Measurements from ENCODE around the gene RERE. TPM values are rescaled to one million over a fixed set of nuclear protein-coding genes. Genes with fewer than 3 reads are reported as not detected.

The RERE gene
- polyA plus RNA-seq, 1 of the 3 experiments (the other 2 are of a cell fraction): 8.1 TPM

- ChIA-PET POLR2A (no interaction called here), CTCF (interaction anchor here (1.0 to 3.9 kb wide), 3 partner anchors 16 to 97 kb away, joined by 3 to 19 read pairs (median 3); no protein-coding TSS in a partner anchor)
- Histone ChIP-seq H3K4me2 (no peak overlapping the region), H3K79me2 (ENCODE audit: insufficient read depth) (no peaks in the 10 kb centered on the region), H2AFZ (ENCODE audit: low read depth) (no peak overlapping the region), H4K20me1 (ENCODE audit: insufficient read depth) (no peaks in the 10 kb centered on the region), H3K27ac (ENCODE audit: low read depth in 2 of 2, low read length in 1 of 2) (peak overlapping the region; percentile 54 to 55; a peak in 3 of 4 replicates), H3K27me3 (ENCODE audit: insufficient read depth) (no peaks in the 10 kb centered on the region), H3K4me3 (ENCODE audit: low read depth in 2 of 2, low read length in 1 of 2) (no peak overlapping the region), H3K9me3 (no peaks in the 10 kb centered on the region), H3F3A (replicated peaks; ENCODE audit: insufficient read depth) (peaks cover 12% of the 10 kb centered on the region), H3K9ac (no peak overlapping the region), H3K9me2 (no peaks in the 10 kb centered on the region), H3K36me3 (replicated peaks in 1 of 2; ENCODE audit: control insufficient read depth in 1 of 2, insufficient read depth in 2 of 2, low read length in 1 of 2) (no peaks in the 10 kb centered on the region), H3K4me1 (ENCODE audit: control insufficient read depth in 1 of 2, insufficient read depth in 2 of 2, low read depth in 1 of 2, low read length in 1 of 2) (peaks cover 2 to 23% of the 10 kb centered on the region in 2 experiments; a peak in 3 of 4 replicates)
- DNase-seq: no peak
- WGBS (ENCODE audit: low lambda C conversion rate): 85% methylated on average over 6 of the region's 6 CpGs
- no peak for TF ChIP-seq RCOR1 (IDR thresholded peaks at IDR 0.05; ENCODE audit: low read length)
- TF ChIP-seq FOSL2 (IDR thresholded peaks at IDR 0.05; ENCODE audit: borderline replicate concordance, low read depth): no peak
- no peak for TF ChIP-seq RFX5 (IDR thresholded peaks at IDR 0.05; ENCODE audit: low read length)
- TF ChIP-seq EZH2phosphoT487 (IDR thresholded peaks at IDR 0.05; ENCODE audit: borderline replicate concordance, low read depth): no peak
- TF ChIP-seq TAF1 (IDR thresholded peaks at IDR 0.05; ENCODE audit: borderline replicate concordance, low read depth, low read length): no peak
- TF ChIP-seq, protein P1, sequence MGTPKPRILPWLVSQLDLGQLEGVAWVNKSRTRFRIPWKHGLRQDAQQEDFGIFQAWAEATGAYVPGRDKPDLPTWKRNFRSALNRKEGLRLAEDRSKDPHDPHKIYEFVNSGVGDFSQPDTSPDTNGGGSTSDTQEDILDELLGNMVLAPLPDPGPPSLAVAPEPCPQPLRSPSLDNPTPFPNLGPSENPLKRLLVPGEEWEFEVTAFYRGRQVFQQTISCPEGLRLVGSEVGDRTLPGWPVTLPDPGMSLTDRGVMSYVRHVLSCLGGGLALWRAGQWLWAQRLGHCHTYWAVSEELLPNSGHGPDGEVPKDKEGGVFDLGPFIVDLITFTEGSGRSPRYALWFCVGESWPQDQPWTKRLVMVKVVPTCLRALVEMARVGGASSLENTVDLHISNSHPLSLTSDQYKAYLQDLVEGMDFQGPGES (IDR thresholded peaks at IDR 0.05; ENCODE audit: low read depth, low read length): no peak
- no peak for TF ChIP-seq MEF2A (IDR thresholded peaks at IDR 0.05; ENCODE audit: borderline replicate concordance, low read depth)
- TF ChIP-seq GABPA (IDR thresholded peaks at IDR 0.05; ENCODE audit: low read depth): no peak
- TF ChIP-seq, protein P2, sequence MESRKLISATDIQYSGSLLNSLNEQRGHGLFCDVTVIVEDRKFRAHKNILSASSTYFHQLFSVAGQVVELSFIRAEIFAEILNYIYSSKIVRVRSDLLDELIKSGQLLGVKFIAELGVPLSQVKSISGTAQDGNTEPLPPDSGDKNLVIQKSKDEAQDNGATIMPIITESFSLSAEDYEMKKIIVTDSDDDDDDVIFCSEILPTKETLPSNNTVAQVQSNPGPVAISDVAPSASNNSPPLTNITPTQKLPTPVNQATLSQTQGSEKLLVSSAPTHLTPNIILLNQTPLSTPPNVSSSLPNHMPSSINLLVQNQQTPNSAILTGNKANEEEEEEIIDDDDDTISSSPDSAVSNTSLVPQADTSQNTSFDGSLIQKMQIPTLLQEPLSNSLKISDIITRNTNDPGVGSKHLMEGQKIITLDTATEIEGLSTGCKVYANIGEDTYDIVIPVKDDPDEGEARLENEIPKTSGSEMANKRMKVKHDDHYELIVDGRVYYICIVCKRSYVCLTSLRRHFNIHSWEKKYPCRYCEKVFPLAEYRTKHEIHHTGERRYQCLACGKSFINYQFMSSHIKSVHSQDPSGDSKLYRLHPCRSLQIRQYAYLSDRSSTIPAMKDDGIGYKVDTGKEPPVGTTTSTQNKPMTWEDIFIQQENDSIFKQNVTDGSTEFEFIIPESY (IDR thresholded peaks at IDR 0.05; ENCODE audit: borderline replicate concordance, low read depth): no peak
- TF ChIP-seq, protein P3, sequence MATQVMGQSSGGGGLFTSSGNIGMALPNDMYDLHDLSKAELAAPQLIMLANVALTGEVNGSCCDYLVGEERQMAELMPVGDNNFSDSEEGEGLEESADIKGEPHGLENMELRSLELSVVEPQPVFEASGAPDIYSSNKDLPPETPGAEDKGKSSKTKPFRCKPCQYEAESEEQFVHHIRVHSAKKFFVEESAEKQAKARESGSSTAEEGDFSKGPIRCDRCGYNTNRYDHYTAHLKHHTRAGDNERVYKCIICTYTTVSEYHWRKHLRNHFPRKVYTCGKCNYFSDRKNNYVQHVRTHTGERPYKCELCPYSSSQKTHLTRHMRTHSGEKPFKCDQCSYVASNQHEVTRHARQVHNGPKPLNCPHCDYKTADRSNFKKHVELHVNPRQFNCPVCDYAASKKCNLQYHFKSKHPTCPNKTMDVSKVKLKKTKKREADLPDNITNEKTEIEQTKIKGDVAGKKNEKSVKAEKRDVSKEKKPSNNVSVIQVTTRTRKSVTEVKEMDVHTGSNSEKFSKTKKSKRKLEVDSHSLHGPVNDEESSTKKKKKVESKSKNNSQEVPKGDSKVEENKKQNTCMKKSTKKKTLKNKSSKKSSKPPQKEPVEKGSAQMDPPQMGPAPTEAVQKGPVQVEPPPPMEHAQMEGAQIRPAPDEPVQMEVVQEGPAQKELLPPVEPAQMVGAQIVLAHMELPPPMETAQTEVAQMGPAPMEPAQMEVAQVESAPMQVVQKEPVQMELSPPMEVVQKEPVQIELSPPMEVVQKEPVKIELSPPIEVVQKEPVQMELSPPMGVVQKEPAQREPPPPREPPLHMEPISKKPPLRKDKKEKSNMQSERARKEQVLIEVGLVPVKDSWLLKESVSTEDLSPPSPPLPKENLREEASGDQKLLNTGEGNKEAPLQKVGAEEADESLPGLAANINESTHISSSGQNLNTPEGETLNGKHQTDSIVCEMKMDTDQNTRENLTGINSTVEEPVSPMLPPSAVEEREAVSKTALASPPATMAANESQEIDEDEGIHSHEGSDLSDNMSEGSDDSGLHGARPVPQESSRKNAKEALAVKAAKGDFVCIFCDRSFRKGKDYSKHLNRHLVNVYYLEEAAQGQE (IDR thresholded peaks at IDR 0.05; ENCODE audit: low read depth, low read length): no peak
- TF ChIP-seq SMC3 (IDR thresholded peaks at IDR 0.05; ENCODE audit: low read depth, low read length): no peak
- TF ChIP-seq ELF1 (IDR thresholded peaks at IDR 0.05): no peak
- TF ChIP-seq, protein P4, sequence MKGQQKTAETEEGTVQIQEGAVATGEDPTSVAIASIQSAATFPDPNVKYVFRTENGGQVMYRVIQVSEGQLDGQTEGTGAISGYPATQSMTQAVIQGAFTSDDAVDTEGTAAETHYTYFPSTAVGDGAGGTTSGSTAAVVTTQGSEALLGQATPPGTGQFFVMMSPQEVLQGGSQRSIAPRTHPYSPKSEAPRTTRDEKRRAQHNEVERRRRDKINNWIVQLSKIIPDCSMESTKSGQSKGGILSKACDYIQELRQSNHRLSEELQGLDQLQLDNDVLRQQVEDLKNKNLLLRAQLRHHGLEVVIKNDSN (IDR thresholded peaks at IDR 0.05; ENCODE audit: borderline replicate concordance, low read depth): no peak
- TF ChIP-seq NFIC (IDR thresholded peaks at IDR 0.05; ENCODE audit: borderline replicate concordance): no peak
- no peak for TF ChIP-seq GATA2 (CRISPR knock-in tag; IDR thresholded peaks at IDR 0.05)
- no peak for TF ChIP-seq SIN3A (IDR thresholded peaks at IDR 0.05; ENCODE audit: borderline replicate concordance, low read depth, low read length)
- no peak for TF ChIP-seq USF2 (IDR thresholded peaks at IDR 0.05; ENCODE audit: borderline replicate concordance, low read depth, low read length)
Measured at GRCh38 chr1:8823295-8823664, 5.8 kb upstream of the RERE start.

Measured in SK-N-SH (cell line).